ENCODE results near the gene KCNB1.

DNA sequence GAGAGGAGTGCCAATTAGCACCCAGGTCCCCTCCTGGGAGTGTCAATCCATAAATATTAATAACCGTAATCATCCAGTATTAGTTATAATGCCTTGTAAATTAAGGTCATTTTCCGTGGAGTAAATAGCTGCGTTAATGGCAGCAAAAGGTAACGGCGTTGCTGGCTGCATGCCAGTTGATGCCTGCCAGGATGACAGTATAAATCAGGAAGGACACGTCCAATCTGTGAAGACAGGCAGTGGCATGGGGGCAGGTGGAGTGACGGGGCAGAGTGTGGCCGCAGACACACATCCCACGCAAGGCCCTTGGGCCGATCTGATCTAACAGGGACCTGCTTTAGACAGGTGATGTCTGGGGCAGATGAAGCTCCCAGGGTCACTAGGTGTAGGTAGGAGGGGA is 49.1 kb downstream of the KCNB1 start:
- TF ChIP-seq POLR2A (IDR thresholded peaks at IDR 0.05) = no peak
- TF ChIP-seq, protein P1, sequence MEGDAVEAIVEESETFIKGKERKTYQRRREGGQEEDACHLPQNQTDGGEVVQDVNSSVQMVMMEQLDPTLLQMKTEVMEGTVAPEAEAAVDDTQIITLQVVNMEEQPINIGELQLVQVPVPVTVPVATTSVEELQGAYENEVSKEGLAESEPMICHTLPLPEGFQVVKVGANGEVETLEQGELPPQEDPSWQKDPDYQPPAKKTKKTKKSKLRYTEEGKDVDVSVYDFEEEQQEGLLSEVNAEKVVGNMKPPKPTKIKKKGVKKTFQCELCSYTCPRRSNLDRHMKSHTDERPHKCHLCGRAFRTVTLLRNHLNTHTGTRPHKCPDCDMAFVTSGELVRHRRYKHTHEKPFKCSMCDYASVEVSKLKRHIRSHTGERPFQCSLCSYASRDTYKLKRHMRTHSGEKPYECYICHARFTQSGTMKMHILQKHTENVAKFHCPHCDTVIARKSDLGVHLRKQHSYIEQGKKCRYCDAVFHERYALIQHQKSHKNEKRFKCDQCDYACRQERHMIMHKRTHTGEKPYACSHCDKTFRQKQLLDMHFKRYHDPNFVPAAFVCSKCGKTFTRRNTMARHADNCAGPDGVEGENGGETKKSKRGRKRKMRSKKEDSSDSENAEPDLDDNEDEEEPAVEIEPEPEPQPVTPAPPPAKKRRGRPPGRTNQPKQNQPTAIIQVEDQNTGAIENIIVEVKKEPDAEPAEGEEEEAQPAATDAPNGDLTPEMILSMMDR (IDR thresholded peaks at IDR 0.05) = no peak

Measured in heart left ventricle (tissue), 13 donors.